NOMO-1 treated with DMSO at 0.1 percent for 48 hours (cell line): ENCODE results near the gene MS4A15.
"Not testable (repeated sequence)": the region's sequence is repeated elsewhere in the genome, so short reads cannot be mapped to it uniquely, and the experiment has no call there.

Source experiments
- DNase-seq: peaks from one replicate; lab custom pipeline; 2025; ENCODE audit not compliant: unreplicated experiment; lab: John Stamatoyannopoulos, UW

Gene MS4A15

GRCh38 chr11:60756307-60757032 lies at the start of gene MS4A15:
MS4A15 (plus strand) TSS chr11:60756867; CDS start chr11:60763734, 6,867 bp downstream.
- DNase-seq: peak; percentile 10

GRCh38 chr11:60706931-60707330 lies 49.7 kb upstream of the MS4A15 start:
- no peak for DNase-seq

- DNase-seq: no peak
These were observed 46.2 kb upstream of the MS4A15 start for GRCh38 chr11:60710482-60710881.

- no peak for DNase-seq
These were observed 45.4 kb upstream of the MS4A15 start for GRCh38 chr11:60711276-60711675.

GRCh38 chr11:60713423-60713822 lies 43.2 kb upstream of the MS4A15 start:
- DNase-seq: not testable (repeated sequence)

GRCh38 chr11:60717956-60718355 lies 38.7 kb upstream of the MS4A15 start:
- DNase-seq: no peak

- DNase-seq: no peak
These were observed 37.9 kb upstream of the MS4A15 start for GRCh38 chr11:60718524-60719316.

GRCh38 chr11:60719391-60719790 lies 37.3 kb upstream of the MS4A15 start:
- no peak for DNase-seq

- DNase-seq: no peak
These were observed 36.2 kb upstream of the MS4A15 start for GRCh38 chr11:60720460-60720859.

GRCh38 chr11:60724420-60724819 lies 32.2 kb upstream of the MS4A15 start, which contains the start of gene MS4A18:
MS4A18 (plus strand) TSS chr11:60724720.
- DNase-seq: no peak

- DNase-seq: no peak
These were observed 31.1 kb upstream of the MS4A15 start for GRCh38 chr11:60725592-60725991.

GRCh38 chr11:60731586-60731985 lies 25.1 kb upstream of the MS4A15 start:
- DNase-seq: no peak

GRCh38 chr11:60734279-60734678 lies 22.4 kb upstream of the MS4A15 start:
- DNase-seq: no peak

GRCh38 chr11:60739114-60739513 lies 17.6 kb upstream of the MS4A15 start:
- DNase-seq: no peak

GRCh38 chr11:60740573-60740972 lies 16.1 kb upstream of the MS4A15 start:
- DNase-seq: no peak

- no peak for DNase-seq
These were observed 15.2 kb upstream of the MS4A15 start for GRCh38 chr11:60741421-60741820.

- no peak for DNase-seq
These were observed 13.6 kb upstream of the MS4A15 start for GRCh38 chr11:60743058-60743457.

- DNase-seq: no peak
These were observed 12.6 kb upstream of the MS4A15 start for GRCh38 chr11:60744114-60744513.

- no peak for DNase-seq
These were observed 9.3 kb upstream of the MS4A15 start for GRCh38 chr11:60747359-60747873.

- no peak for DNase-seq
These were observed 8.4 kb upstream of the MS4A15 start for GRCh38 chr11:60748225-60748624.

- DNase-seq: no peak
These were observed 7.8 kb upstream of the MS4A15 start for GRCh38 chr11:60748821-60749220.

- DNase-seq: no peak
These were observed 5.8 kb upstream of the MS4A15 start for GRCh38 chr11:60750911-60751310.
